Measurements from ENCODE around the gene GXYLT1.

GXYLT1 gene

DNA sequence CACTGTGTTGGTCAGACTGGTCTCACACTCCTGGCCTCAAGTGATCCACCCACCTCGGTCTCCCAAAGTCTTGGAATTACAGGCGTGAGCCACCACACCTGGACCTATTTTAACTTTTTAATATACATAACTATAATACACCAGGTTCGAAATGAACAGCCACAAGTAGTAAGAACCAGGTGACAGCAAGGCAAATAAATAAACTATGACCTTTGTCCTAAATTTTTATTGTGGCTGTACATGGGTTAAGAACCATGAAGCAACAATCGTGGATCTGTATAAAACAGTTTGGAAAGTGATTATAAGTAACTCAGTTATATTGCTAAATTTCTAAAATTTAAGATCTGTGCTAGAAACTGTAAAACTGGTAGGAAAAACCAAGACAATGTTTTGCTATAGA lies 41.5 kb downstream of the GXYLT1 start:
- no peaks in the 10 kb centered on the region for H3K9me3 ChIP-seq (replicated peaks in 1 of 11)
- no peak for TF ChIP-seq Cebpa-rat (IDR thresholded peaks at IDR 0.05)

GRCh38 chr12:42102720-42103119 lies 42.0 kb downstream of the GXYLT1 start:
- Histone ChIP-seq H3K27me3 (no peaks in the 10 kb centered on the region), H3K4me3 (no peak overlapping the region), H4K20me1 (no peaks in the 10 kb centered on the region; a peak in 1 of 22 replicates), H3K9me3 (replicated peaks in 1 of 11) (no peaks in the 10 kb centered on the region), H3K4me2 (no peak overlapping the region), H3K9ac (no peak overlapping the region; a peak in 1 of 22 replicates), H3K36me3 (peaks cover 0 to 33% (median 17%) of the 10 kb centered on the region in 11 experiments; a peak in 18 of 22 replicates), H3K27ac (no peak overlapping the region), H3K4me1 (peaks cover 0 to 13% (median 5%) of the 10 kb centered on the region in 10 experiments; a peak in 8 of 20 replicates)
- TF ChIP-seq Cebpa-rat (IDR thresholded peaks at IDR 0.05) = no peak

More for the DNA sequence above, 41.5 kb downstream of the GXYLT1 start:
- Histone ChIP-seq H3K27me3 (no peaks in the 10 kb centered on the region), H3K36me3 (peaks cover 0 to 34% (median 17%) of the 10 kb centered on the region in 11 experiments; a peak in 19 of 22 replicates), H3K27ac (no peak overlapping the region), H3K4me2 (no peak overlapping the region), H3K9ac (no peak overlapping the region; a peak in 1 of 22 replicates), H4K20me1 (no peaks in the 10 kb centered on the region; a peak in 1 of 22 replicates), H3K4me1 (peaks cover 0 to 13% (median 4%) of the 10 kb centered on the region in 10 experiments; a peak in 7 of 20 replicates), H3K4me3 (no peak overlapping the region)

GRCh38 chr12:42099433-42099832 lies 45.2 kb downstream of the GXYLT1 start:
- H3K9ac ChIP-seq = no peak overlapping the region

GRCh38 chr12:42097971-42098370 lies 46.7 kb downstream of the GXYLT1 start:
- H3K9me3 ChIP-seq (replicated peaks in 1 of 11) = no peaks in the 10 kb centered on the region
- H3K4me2 ChIP-seq = peak overlapping the region in 5 of 11 experiments; percentile 4 to 72 (median 17); a peak in 4 of 22 replicates
- H3K9ac ChIP-seq = peak overlapping the region in 2 of 11 experiments; percentile 8 to 28; a peak in 1 of 22 replicates
- peaks cover 0 to 20% (median 0%) of the 10 kb centered on the region in 10 experiments; a peak in 5 of 20 replicates for H3K4me1 ChIP-seq
- no peaks in the 10 kb centered on the region for H4K20me1 ChIP-seq
- no peak for TF ChIP-seq Cebpa-rat (IDR thresholded peaks at IDR 0.05)
- H3K27ac ChIP-seq = peak overlapping the region in 3 of 11 experiments; percentile 6 to 49 (median 26); a peak in 4 of 22 replicates
- peaks cover 24 to 56% (median 45%) of the 10 kb centered on the region in 11 experiments; a peak in 21 of 22 replicates for H3K36me3 ChIP-seq
- peak overlapping the region in 3 of 10 experiments; percentile 21 to 22 (median 21); a peak in 4 of 20 replicates for H3K4me3 ChIP-seq
- no peaks in the 10 kb centered on the region for H3K27me3 ChIP-seq

More at GRCh38 chr12:42099433-42099832, 45.2 kb downstream of the GXYLT1 start:
- H3K9me3 ChIP-seq (replicated peaks in 1 of 11) = no peaks in the 10 kb centered on the region
- H4K20me1 ChIP-seq = no peaks in the 10 kb centered on the region
- H3K4me3 ChIP-seq = no peak overlapping the region
- H3K27me3 ChIP-seq = no peaks in the 10 kb centered on the region
- H3K4me1 ChIP-seq = peaks cover 0 to 20% (median 1%) of the 10 kb centered on the region in 10 experiments; a peak in 10 of 20 replicates
- H3K36me3 ChIP-seq = peaks cover 14 to 44% (median 30%) of the 10 kb centered on the region in 11 experiments; a peak in 20 of 22 replicates
- H3K27ac ChIP-seq = no peak overlapping the region
- no peak for TF ChIP-seq Cebpa-rat (IDR thresholded peaks at IDR 0.05)
- no peak overlapping the region for H3K4me2 ChIP-seq

DNA sequence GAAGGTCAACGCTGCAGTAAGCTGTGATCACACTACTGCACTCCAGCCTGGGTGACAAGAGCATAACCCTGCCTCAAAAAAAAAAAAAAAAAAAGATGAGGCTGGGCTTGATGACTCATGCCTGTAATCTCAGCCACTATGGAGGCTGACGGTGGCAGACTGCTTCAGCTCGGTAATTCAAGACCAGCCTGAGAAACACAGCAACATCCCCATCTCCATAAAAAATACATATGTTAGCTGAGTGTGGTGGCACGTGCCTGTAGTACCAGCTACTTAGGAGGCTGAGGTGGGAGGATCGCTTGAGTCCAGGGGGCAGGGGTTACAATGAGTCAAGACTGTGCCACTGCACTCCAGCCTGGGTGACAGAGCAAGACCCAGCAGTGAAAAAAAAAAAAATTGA lies 50.4 kb downstream of the GXYLT1 start:
- Histone ChIP-seq H3K4me2 (no peak overlapping the region), H3K4me1 (peaks cover 0 to 20% (median 0%) of the 10 kb centered on the region in 10 experiments; a peak in 5 of 20 replicates), H3K4me3 (no peak overlapping the region), H3K36me3 (peaks cover 28 to 79% (median 53%) of the 10 kb centered on the region in 11 experiments; a peak in 21 of 22 replicates), H3K27ac (no peak overlapping the region), H3K9ac (no peak overlapping the region), H3K9me3 (replicated peaks in 1 of 11) (no peaks in the 10 kb centered on the region), H4K20me1 (no peaks in the 10 kb centered on the region), H3K27me3 (no peaks in the 10 kb centered on the region)
- no peak for TF ChIP-seq Cebpa-rat (IDR thresholded peaks at IDR 0.05)

DNA sequence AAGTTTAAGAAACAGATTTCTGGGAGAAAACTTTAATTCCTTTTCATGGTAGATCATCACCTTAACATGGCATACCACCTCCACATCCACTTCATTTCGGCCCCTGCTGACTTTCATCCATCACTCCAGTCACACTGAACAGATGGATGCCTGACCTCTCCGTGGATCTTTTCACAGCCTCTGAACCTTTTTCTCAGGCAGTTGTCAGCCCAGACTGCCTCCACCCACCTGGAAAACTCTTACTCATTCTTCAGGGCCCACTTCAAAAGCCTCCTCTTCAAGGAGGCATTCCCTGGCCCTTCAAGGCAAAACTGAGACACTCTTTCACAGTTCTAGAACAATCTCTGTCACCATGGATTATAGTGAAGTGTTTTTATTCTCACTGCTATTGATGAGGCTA lies 52.9 kb downstream of the GXYLT1 start:
- Histone ChIP-seq H3K4me1 (peaks cover 0 to 9% (median 0%) of the 10 kb centered on the region in 10 experiments; a peak in 5 of 20 replicates), H3K27ac (no peak overlapping the region), H3K36me3 (peaks cover 27 to 90% (median 58%) of the 10 kb centered on the region in 11 experiments), H3K9me3 (replicated peaks in 1 of 11) (no peaks in the 10 kb centered on the region), H4K20me1 (no peaks in the 10 kb centered on the region), H3K27me3 (no peaks in the 10 kb centered on the region), H3K4me3 (no peak overlapping the region), H3K4me2 (no peak overlapping the region), H3K9ac (no peak overlapping the region)
- TF ChIP-seq Cebpa-rat (IDR thresholded peaks at IDR 0.05) = no peak

GRCh38 chr12:42090899-42091298 lies 53.8 kb downstream of the GXYLT1 start:
- Histone ChIP-seq H4K20me1 (no peaks in the 10 kb centered on the region), H3K9me3 (replicated peaks in 1 of 11) (no peaks in the 10 kb centered on the region), H3K4me2 (no peak overlapping the region), H3K9ac (no peak overlapping the region), H3K4me3 (no peak overlapping the region), H3K4me1 (peaks cover 0 to 6% (median 0%) of the 10 kb centered on the region in 10 experiments; a peak in 5 of 20 replicates), H3K27me3 (no peaks in the 10 kb centered on the region), H3K27ac (no peak overlapping the region), H3K36me3 (peaks cover 21 to 90% (median 56%) of the 10 kb centered on the region in 11 experiments)
- no peak for TF ChIP-seq Cebpa-rat (IDR thresholded peaks at IDR 0.05)

DNA sequence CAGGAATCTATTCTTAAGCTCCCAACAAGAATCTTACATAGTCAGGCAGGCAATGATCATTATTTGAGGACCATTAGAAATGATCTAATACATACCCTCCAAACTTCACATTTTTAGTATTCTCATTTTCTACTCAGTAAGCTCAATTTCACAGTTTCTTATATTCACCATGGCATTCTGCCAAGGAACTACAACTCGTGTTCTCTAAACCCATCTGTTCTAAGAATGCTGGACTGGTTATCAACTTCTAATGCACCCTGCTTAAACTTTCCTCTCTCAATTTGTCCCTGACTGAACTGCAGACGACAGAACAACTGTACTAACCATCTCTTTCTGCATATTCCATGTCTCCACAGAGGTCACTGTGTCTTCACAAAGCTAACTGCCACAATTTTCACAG lies 58.6 kb downstream of the GXYLT1 start:
- Histone ChIP-seq H3K4me3 (no peak overlapping the region), H4K20me1 (no peaks in the 10 kb centered on the region), H3K9me3 (replicated peaks in 1 of 11) (no peaks in the 10 kb centered on the region), H3K36me3 (peaks cover 21 to 60% (median 38%) of the 10 kb centered on the region in 11 experiments; a peak in 20 of 22 replicates), H3K4me2 (no peak overlapping the region), H3K27ac (no peak overlapping the region), H3K9ac (no peak overlapping the region), H3K4me1 (peaks cover 0 to 13% (median 0%) of the 10 kb centered on the region in 10 experiments; a peak in 6 of 20 replicates), H3K27me3 (no peaks in the 10 kb centered on the region)
- no peak for TF ChIP-seq Cebpa-rat (IDR thresholded peaks at IDR 0.05)

- Histone ChIP-seq H3K36me3 (peaks cover 22 to 58% (median 38%) of the 10 kb centered on the region in 11 experiments; a peak in 20 of 22 replicates), H3K4me1 (peaks cover 0 to 13% (median 0%) of the 10 kb centered on the region in 10 experiments; a peak in 6 of 20 replicates), H3K27ac (no peak overlapping the region), H3K9me3 (replicated peaks in 1 of 11) (no peaks in the 10 kb centered on the region), H3K4me2 (no peak overlapping the region), H3K9ac (no peak overlapping the region), H4K20me1 (no peaks in the 10 kb centered on the region), H3K4me3 (no peak overlapping the region), H3K27me3 (no peaks in the 10 kb centered on the region)
- TF ChIP-seq Cebpa-rat (IDR thresholded peaks at IDR 0.05) = no peak
These were observed 59.1 kb downstream of the GXYLT1 start for GRCh38 chr12:42085594-42085993.
